GM12878 (cell line): ENCODE results near the gene NRG2. TPM values are rescaled to one million over a fixed set of nuclear protein-coding genes. Genes with fewer than 3 reads are reported as not detected.
A peak's percentile ranks its signal among the peaks of the same experiment; 100 is the strongest.

Source experiments
- ATAC-seq: fragments of 200-7000 bp; cut with Tn5 transposase; 3 replicates; pipeline ENCODE4 v1.9.1; 2020; ENCODE audit warnings: mild to moderate bottlenecking, moderate library complexity
- BruUV-seq: library from RNA; stranded (reverse); fragments of 400-500 nt; replicated peaks from 2 replicates; lab custom pipeline; 2021; lab: Mats Ljungman, UMichigan
- CTCF ChIA-PET: fragments of 300-600 bp; sonication (Branson Sonifier 250); formaldehyde crosslinking; extraction: SDS; loops from one replicate; lab custom pipeline; 2021; ENCODE audit warnings: inconsistent platforms; lab: Yijun Ruan, JAX
- POLR2A ChIA-PET: fragments of 350-600 bp; formaldehyde crosslinking; extraction: SDS; loops from one replicate; lab custom pipeline; 2021; ENCODE audit warnings: inconsistent platforms; lab: Charles Lee
- RAD21 ChIA-PET: fragments of 300-600 bp; sonication (Branson Sonifier 250); formaldehyde crosslinking; loops from one replicate; lab custom pipeline; 2023; ENCODE audit warnings: antibody characterized with exemption; ENCODE audit not compliant: unreplicated experiment; lab: Charles Lee
- SMC1A ChIA-PET: fragments of 300-600 bp; sonication (Branson Sonifier 250); formaldehyde crosslinking; loops from one replicate; lab custom pipeline; 2023; ENCODE audit not compliant: unreplicated experiment, uncharacterized antibody; lab: Charles Lee
- DNase-seq: peaks from one replicate; pipeline ENCODE4 v3.0.0-alpha.2; 2011; ENCODE audit warnings: low read depth, low spot score
- FAIRE-seq: peaks from 3 replicates; lab custom pipeline; 2011; peaks lifted over from hg19 to GRCh38; lab: Jason Lieb, UNC
- H2AFZ ChIP-seq: 2 replicates; pipeline ENCODE4 v1.6.0; 2011; ENCODE audit warnings: low read depth, low read length, control low read depth; ENCODE audit not compliant: control insufficient read depth
- H3K27ac ChIP-seq: 2 replicates; pipeline ENCODE4 v1.5.1; 2011; ENCODE audit warnings: control low read depth; ENCODE audit not compliant: control insufficient read depth, insufficient read depth
- H3K27me3 ChIP-seq, 2 experiments: replicated peaks in 1 of 2; 2 replicates each; pipeline versions ENCODE4 v1.6.0 to v1.6.1; 2011; ENCODE audit warnings: low read length in 1 of 2; ENCODE audit not compliant: control insufficient read depth in 2 of 2, insufficient read depth in 2 of 2
- H3K36me3 ChIP-seq, 2 experiments: 2 replicates each; pipeline ENCODE4 v1.5.1; 2011; ENCODE audit warnings: low read length in 1 of 2; ENCODE audit not compliant: control insufficient read depth in 2 of 2, insufficient read depth in 2 of 2
- H3K4me1 ChIP-seq: 2 replicates; pipeline ENCODE4 v1.6.1; 2011; ENCODE audit warnings: mild to moderate bottlenecking, low read length, moderate library complexity, mixed read lengths; ENCODE audit not compliant: control insufficient read depth, insufficient read depth
- H3K4me2 ChIP-seq: 2 replicates; pipeline ENCODE4 v1.6.0; 2011; ENCODE audit warnings: control low read depth; ENCODE audit not compliant: control insufficient read depth, insufficient read depth
- H3K4me3 ChIP-seq: fragments of 200-600 bp; sonication (generic); 2 replicates; pipeline ENCODE4 v1.5.1; 2016
- H3K79me2 ChIP-seq: 2 replicates; pipeline ENCODE4 v1.6.0; 2011; ENCODE audit warnings: low read length; ENCODE audit not compliant: control insufficient read depth, insufficient read depth
- H3K9ac ChIP-seq: 2 replicates; pipeline ENCODE4 v1.8.0; 2011; ENCODE audit warnings: low read length, control low read depth, mixed read lengths; ENCODE audit not compliant: control insufficient read depth, insufficient read depth
- H3K9me3 ChIP-seq: replicated peaks from 3 replicates; pipeline ENCODE4 v1.5.1; 2011; ENCODE audit warnings: mild to moderate bottlenecking, low read length; ENCODE audit not compliant: control insufficient read depth, insufficient read depth
- H4K20me1 ChIP-seq: 2 replicates; pipeline ENCODE4 v1.6.0; 2011; ENCODE audit not compliant: control insufficient read depth, insufficient read depth
- ETV6 ChIP-seq, 2 experiments: fragments of 450-650 bp in 1 of 2; IDR thresholded peaks in 1 of 2; conservative IDR thresholded peaks in 1 of 2; 2 replicates each; pipeline ENCODE4 v1.6.1; 2014; ENCODE audit warnings: antibody characterized with exemption in 1 of 2, borderline replicate concordance in 1 of 2, low read depth in 1 of 2, mild to moderate bottlenecking in 1 of 2, moderate library complexity in 1 of 2
- FOXM1 ChIP-seq: IDR thresholded peaks from 2 replicates; pipeline ENCODE4 v1.6.1; 2012; ENCODE audit warnings: low read depth, mild to moderate bottlenecking, inconsistent platforms, low read length, moderate library complexity
- GABPA ChIP-seq: IDR thresholded peaks from 2 replicates; pipeline ENCODE4 v1.6.1; 2014; ENCODE audit warnings: antibody characterized with exemption, low read depth, mild to moderate bottlenecking, inconsistent platforms
- IKZF1 ChIP-seq: fragments of 450-650 bp; conservative IDR thresholded peaks from 2 replicates; pipeline ENCODE4 v1.6.1; 2017; ENCODE audit warnings: antibody characterized with exemption, mild to moderate bottlenecking
- JUND ChIP-seq: IDR thresholded peaks from 2 replicates; pipeline ENCODE4 v1.6.1; 2012; ENCODE audit warnings: low read depth, mild to moderate bottlenecking, low read length, improper control_type of control experiment, moderate library complexity
- NBN ChIP-seq: fragments of 450-650 bp; IDR thresholded peaks from 2 replicates; pipeline ENCODE4 v1.6.1; 2016
- SPI1 ChIP-seq: IDR thresholded peaks from 2 replicates; pipeline ENCODE4 v1.6.1; 2011; ENCODE audit warnings: low read depth, mild to moderate bottlenecking, low read length, moderate library complexity, borderline replicate concordance; ENCODE audit not compliant: insufficient read depth
- ZNF274 ChIP-seq: IDR thresholded peaks from one replicate; pipeline ENCODE4 v1.8.0; 2011; ENCODE audit not compliant: insufficient read length, insufficient read depth
- ZNF384 ChIP-seq: IDR thresholded peaks from 2 replicates; pipeline ENCODE4 v1.6.1; 2012; ENCODE audit warnings: low read depth, mild to moderate bottlenecking, low read length, improper control_type of control experiment, borderline replicate concordance
- ZSCAN29 ChIP-seq: fragments of 450-650 bp; IDR thresholded peaks from 2 replicates; pipeline ENCODE4 v1.6.1; 2017; ENCODE audit warnings: mild to moderate bottlenecking, moderate library complexity
- WGBS: methylation state at CpG from one replicate; pipeline ENCODE4 v1.1.6; 2016; ENCODE audit warnings: low lambda C conversion rate; ENCODE audit not compliant: insufficient replicate concordance, insufficient coverage; ENCODE audit errors: missing lambda C conversion rate; 5-methylcytosine and 5-hydroxymethylcytosine counted together
- in situ Hi-C: fragments of 300-500 bp; cut with MboI; formaldehyde crosslinking; loops from 9 replicates; pipeline ENCODE4 v1.14.3; 2018; ENCODE audit warnings: mixed read lengths
- intact Hi-C: fragments of 100-400 bp; cut with micrococcal nuclease; formaldehyde crosslinking; loops from one replicate; pipeline ENCODE4 v1.14.2; 2022; ENCODE audit not compliant: unreplicated experiment
- polyA plus RNA-seq, 11 experiments: library from polyadenylated mRNA; depleted of rRNA in 4 of 11; unstranded in 6 of 11; stranded (reverse) in 5 of 11; fragments of >200 nt; fragmentation: Nextera tagmentation in 4 of 11; fragmentation: Illumina TruSeq in 1 of 11; extraction: Ambion mirVana in 4 of 11; extraction: Trizol in 1 of 11; gene quantifications; 1 replicate in 1 of 11; 2 replicates in 10 of 11; pipeline versions ENCODE4 v1.2.1 to v1.2.3, GENCODE V29; 2011 to 2016; ENCODE audit warnings: inconsistent platforms in 2 of 11, missing spikeins in 2 of 11, low read depth in 1 of 11
- total RNA-seq, 4 experiments: library from RNA; depleted of rRNA in 3 of 4; stranded (reverse); fragments of >200 nt in 3 of 4; fragmentation: Illumina TruSeq in 1 of 4; extraction: Trizol in 1 of 4; gene quantifications; 2 replicates each; pipeline versions ENCODE4 v1.2.1 to v1.2.3, GENCODE V29; 2013 to 2021
- TF ChIP-seq, protein P1 (sequence below): fragments of 450-650 bp; formaldehyde crosslinking; IDR thresholded peaks from 2 replicates; pipeline ENCODE4 v1.4.0; 2020; ENCODE audit warnings: mild to moderate bottlenecking, moderate library complexity

Gene NRG2
- total and polyA plus RNA-seq, 10 of the 15 experiments (the other 5 are each of a cell fraction or from before 2014, with no cell fraction given) = 0.10 to 21.7 (median 9.6) TPM

DNA sequence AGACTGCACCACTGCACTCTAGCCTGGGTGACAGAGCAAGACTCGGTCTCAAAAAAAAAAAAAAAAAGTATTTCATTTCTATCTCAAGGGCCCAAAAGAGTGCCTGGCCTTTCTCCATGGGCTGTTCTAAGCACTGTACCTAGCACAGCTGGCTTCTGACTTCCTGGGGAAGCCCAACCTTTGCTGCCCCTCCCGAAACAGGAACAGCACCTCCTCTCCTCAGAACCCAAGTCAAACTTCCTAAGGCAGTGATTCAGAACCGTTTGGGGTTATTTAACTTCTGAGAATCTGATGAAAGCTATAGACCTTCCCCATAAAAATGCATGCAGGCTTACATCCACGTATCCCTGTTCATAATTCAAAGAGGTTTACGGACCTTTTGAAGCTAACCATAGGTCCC, 57.8 kb downstream of the NRG2 start:
- Histone ChIP-seq H3K36me3 (peaks cover 0 to 2% of the 10 kb centered on the region in 2 experiments; a peak in 1 of 4 replicates), H3K27ac (peak overlapping the region; percentile 47; the same call in 1 of the 2 replicates), H4K20me1 (no peaks in the 10 kb centered on the region), H3K9ac (no peak overlapping the region), H3K4me1 (peaks cover 8% of the 10 kb centered on the region), H3K79me2 (no peaks in the 10 kb centered on the region; the same call in none of the 2 replicates), H3K4me3 (no peak overlapping the region), H2AFZ (no peak overlapping the region; the same call in 1 of the 2 replicates), H3K9me3 (no peaks in the 10 kb centered on the region), H3K4me2 (peak overlapping the region; percentile 71), H3K27me3 (no peaks in the 10 kb centered on the region)
- in situ Hi-C loops (no loop called here), intact Hi-C loops (no loop called here)
- FAIRE-seq (no peak), DNase-seq (no peak), ATAC-seq (peak; percentile 65)
- no TSS peak for BruUV-seq
- SMC1A ChIA-PET = interaction anchor here (0.6 to 2.2 kb wide), 12 partner anchors 12 to 141 kb away, joined by 3 to 11 read pairs (median 5); no protein-coding TSS in a partner anchor
- 25% methylated on average over 5 of the region's 5 CpGs for WGBS
- no peak for TF ChIP-seq FOXM1
- peak; percentile 21; the same call in 1 of the 2 replicates for TF ChIP-seq SPI1
- TF ChIP-seq ETV6 (conservative IDR thresholded peaks at IDR 0.05 in 1 of 2, IDR thresholded peaks at IDR 0.05 in 1 of 2; ENCODE audit: borderline replicate concordance in 1 of 2, low read depth in 1 of 2) = peak in 1 of 2 experiments; percentile 56; a peak in 1 of 4 replicates
- TF ChIP-seq, protein P1, sequence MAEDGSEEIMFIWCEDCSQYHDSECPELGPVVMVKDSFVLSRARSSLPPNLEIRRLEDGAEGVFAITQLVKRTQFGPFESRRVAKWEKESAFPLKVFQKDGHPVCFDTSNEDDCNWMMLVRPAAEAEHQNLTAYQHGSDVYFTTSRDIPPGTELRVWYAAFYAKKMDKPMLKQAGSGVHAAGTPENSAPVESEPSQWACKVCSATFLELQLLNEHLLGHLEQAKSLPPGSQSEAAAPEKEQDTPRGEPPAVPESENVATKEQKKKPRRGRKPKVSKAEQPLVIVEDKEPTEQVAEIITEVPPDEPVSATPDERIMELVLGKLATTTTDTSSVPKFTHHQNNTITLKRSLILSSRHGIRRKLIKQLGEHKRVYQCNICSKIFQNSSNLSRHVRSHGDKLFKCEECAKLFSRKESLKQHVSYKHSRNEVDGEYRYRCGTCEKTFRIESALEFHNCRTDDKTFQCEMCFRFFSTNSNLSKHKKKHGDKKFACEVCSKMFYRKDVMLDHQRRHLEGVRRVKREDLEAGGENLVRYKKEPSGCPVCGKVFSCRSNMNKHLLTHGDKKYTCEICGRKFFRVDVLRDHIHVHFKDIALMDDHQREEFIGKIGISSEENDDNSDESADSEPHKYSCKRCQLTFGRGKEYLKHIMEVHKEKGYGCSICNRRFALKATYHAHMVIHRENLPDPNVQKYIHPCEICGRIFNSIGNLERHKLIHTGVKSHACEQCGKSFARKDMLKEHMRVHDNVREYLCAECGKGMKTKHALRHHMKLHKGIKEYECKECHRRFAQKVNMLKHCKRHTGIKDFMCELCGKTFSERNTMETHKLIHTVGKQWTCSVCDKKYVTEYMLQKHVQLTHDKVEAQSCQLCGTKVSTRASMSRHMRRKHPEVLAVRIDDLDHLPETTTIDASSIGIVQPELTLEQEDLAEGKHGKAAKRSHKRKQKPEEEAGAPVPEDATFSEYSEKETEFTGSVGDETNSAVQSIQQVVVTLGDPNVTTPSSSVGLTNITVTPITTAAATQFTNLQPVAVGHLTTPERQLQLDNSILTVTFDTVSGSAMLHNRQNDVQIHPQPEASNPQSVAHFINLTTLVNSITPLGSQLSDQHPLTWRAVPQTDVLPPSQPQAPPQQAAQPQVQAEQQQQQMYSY (CRISPR knock-in tag) = no peak
- no peak for TF ChIP-seq ZNF384
- no peak for TF ChIP-seq JUND
- 0 out of 2 replicates have a peak, but pooled peaks have one; percentile 13 for TF ChIP-seq IKZF1
- TF ChIP-seq ZNF274 = no peak
- TF ChIP-seq NBN = no peak
- no peak for TF ChIP-seq GABPA
- TF ChIP-seq ZSCAN29 = no peak
- POLR2A ChIA-PET = interaction anchor here (0.9 kb wide), 2 partner anchors 12 to 15 kb away, joined by 3 read pairs; no protein-coding TSS in a partner anchor
- CTCF ChIA-PET = interaction anchor here (1.0 to 9.0 kb wide), 2 partner anchors 15 to 37 kb away, joined by 4 to 107 read pairs; no protein-coding TSS in a partner anchor
- RAD21 ChIA-PET = interaction anchor here (0.7 to 1.8 kb wide), 7 partner anchors 9 to 56 kb away, joined by 3 to 6 read pairs (median 4); no protein-coding TSS in a partner anchor
